GM19468 (cell line): ENCODE data around the gene RAB11B.
"Not testable (repeated sequence)": the region's sequence is repeated elsewhere in the genome, so short reads cannot be mapped to it uniquely, and the experiment has no call there.

Experiments used
- ATAC-seq: cut with Tn5 transposase; IDR thresholded peaks from one replicate; pipeline ENCODE4 v1.9.1; 2021; ENCODE audit warnings: mild to moderate bottlenecking, moderate library complexity, moderate number of reproducible peaks; ENCODE audit not compliant: unreplicated experiment; ENCODE audit errors: extremely low read depth

Gene RAB11B

DNA sequence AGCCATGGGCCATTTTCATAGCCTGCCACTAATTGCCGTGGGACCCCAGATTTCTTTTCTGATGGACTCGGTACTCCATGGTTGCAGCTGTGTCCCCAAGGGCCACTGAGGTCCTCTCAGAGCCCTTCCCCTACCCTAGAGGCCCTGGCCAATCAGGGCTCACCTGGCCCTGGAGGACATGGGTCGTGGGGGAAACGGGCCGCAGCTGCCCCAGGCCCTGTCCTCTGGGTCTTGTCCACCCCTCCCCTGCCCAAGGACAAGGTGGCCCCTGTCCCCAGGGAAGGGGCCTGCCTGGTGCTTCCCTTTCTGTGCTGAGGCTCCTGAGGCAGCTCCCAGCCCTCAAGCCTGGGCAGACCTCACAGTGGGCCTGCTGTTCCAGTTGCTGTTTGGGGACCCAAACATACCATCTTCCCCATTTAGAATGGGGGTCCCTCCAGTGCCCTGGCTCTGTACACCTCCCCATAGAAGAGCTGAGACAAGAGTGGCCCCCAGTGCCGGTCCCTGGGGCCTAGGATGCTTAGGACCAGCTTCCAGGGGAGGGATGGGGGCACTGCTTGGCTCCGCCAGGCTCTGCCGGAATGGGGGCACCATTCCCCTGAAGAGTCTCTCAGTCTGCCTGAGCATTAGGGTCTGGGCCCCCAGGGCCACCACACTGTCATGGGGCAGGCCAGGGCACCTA is 3.2 kb downstream of the RAB11B start:
- no peak for ATAC-seq

DNA sequence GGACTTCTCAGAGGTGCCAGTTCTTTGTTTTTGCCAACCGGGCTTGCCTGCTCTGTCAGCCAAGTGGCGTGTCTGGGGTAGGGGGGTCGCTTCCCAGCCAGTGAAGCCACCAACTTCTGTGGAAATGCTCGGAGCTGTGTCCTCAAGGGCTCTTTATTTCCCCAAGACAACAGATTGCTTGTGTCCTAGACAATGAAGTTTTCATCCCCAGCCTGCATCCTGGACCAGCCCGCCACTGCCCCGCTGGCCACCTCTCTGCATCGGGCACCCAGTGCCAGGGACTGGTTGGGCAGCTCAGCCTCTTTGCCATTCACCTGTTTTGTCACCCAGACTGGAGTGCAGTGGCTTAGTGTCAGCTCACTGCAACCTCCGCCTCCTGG is 3.7 kb downstream of the RAB11B start:
- no peak for ATAC-seq

DNA sequence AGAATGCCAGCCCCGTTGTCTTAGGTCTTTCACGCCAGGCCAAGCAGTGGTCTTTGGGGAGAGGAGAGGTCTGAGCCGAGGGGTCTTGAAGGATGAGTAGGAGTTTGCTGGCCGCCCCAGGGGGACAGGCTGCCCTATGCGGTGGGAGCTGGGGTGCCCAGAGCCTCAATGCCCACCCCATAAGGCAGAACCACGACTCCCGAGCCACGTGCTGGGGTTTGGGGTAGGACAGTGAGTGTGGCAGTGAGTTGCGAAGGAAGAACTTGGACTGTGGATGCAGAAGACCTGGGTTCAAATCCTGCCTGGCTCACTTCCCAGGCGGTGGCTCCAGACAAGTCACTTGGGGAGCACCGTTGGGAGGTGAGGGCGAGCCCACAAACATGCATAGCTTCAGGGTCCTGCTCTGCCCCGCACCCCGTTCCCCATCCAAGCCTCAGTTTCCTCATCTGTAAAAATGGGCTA is 5.5 kb downstream of the RAB11B start:
- no peak for ATAC-seq

DNA sequence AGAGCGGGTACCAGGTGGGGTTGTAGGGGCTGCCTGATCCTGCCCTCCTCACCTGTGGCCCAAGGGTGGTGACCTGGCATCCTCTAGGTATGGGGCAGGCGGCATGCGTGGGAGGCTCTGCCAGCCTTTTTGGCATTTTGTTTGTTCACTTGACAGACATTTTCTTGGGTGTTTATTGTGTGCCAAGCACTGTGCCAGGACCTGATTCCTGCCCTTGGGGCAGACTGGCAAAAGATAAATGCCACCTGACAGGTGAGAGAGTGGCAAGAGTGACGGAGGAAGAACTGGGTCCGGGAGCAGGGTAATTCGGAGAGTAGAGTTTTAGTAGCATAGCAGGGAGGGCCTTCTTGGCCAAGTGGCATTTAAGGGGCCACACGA is 6.0 kb downstream of the RAB11B start:
- no peak for ATAC-seq

DNA sequence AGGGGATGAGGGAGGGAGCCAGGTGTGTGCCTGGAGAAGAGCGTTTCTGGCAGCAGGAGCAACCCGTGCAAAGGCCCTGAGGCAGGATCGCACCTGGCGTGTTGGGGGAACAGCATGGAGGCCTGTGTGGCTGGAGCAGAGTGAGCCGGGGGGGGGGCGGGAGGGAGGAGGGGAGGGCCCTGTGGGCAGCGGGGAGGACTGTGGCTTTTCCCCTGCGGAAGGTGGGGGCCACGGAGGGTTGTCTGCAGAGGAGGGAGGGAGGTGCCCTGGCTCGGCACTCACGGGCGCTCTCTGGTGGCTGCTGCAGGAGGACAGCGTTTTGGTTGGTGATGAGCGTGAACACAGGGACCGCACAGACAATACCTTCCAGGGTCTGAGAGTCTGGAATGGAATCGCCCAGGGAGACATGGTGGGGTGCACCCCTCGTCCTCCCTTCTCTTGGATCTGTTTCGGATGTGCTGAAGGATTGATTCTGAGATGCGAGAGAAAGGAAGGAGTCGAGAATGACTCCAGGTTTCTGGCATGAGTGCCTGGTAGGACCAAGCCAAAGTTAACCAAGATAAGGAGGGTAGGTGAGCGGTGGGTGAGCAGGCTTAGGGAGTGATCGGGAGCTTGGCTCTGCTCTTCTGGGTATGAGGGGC is 6.5 kb downstream of the RAB11B start:
- ATAC-seq, result no peak

DNA sequence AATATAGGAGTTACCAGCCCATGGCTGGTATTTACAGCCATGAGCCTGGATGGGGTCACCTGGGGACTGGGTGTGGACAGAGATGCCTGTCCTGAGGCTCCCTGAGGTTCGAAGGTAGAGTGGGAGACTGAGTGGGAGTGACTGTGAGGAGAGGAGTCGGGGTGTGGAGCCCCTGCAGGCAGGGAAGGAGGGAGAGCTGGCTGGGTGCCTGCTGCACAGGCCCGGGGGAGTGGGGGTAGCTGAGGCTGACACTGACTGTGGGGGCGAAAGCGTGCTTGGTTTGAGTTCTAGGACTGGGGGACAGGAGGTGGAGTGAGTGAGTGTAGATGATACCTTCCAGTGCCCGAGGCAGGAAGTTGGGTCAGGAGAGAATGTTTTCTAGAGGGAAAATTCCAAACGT is 7.1 kb downstream of the RAB11B start:
- ATAC-seq, result no peak

DNA sequence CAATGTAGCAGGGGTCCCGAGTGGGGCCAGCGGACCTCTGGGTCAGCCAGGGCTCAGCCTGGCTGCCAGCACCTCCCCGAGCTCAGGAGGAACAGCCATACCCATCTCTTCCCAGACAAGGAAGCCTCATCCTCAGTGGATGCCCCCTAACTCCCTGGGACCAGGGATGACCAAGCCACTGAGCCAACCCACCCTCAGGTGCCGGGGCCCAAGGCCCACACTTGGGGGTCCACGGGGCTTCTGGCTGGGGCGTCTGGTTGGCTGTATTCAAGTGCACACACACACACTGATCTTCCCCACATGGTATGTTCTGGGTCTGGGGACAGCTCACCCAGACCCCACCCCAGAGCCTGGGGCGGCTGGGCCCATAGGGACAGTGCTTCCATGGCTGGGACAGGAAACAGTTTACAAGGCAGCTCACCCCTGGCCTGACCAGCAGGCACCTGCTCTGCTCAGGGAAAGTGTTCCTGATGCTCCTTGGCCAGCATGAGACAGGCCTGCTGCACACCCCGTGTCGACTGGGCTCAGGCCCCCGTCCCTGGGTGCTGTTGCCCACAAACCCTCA is 7.7 kb downstream of the RAB11B start:
- no peak for ATAC-seq

DNA sequence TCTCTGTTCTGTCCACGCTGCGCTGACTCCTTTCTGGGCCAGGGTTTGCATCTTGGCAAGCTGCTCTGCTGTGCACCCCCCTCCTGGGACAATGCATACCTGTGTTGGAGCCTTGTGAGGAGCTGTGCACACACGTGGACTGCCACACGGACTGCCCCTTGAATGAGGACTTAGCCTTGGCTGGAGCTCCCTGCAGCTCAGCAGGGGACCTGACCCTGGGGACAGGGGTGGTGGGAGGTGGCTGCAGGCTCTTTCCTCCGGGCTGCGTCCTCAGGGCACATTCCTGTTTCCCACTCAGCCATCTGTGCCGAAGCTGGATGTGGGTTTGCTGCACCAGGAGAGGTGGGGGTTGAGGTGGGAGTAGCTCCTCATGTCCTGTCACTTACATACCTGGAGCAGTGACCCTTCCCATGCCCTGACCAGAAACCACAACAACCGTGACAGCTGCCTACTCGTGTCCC is 8.2 kb downstream of the RAB11B start:
- ATAC-seq, result no peak

DNA sequence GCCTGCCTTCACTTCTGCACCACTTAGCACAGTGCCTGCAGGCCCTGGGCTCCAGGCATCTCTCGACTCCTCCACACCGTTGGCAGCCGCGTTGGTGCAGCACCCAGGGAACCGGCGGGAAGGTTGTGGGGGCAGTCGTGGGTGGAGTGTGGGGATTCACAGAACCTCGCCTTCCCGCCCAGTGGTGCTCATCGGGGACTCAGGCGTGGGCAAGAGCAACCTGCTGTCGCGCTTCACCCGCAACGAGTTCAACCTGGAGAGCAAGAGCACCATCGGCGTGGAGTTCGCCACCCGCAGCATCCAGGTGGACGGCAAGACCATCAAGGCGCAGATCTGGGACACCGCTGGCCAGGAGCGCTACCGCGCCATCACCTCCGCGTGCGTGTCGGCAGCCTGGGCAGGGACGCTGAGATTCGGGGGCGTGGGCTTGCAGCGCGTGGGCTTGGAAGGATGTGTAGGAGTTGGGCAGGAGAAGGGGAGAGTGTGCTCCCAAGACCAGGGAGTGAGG is 9.6 kb downstream of the RAB11B start:
- no peak for ATAC-seq

DNA sequence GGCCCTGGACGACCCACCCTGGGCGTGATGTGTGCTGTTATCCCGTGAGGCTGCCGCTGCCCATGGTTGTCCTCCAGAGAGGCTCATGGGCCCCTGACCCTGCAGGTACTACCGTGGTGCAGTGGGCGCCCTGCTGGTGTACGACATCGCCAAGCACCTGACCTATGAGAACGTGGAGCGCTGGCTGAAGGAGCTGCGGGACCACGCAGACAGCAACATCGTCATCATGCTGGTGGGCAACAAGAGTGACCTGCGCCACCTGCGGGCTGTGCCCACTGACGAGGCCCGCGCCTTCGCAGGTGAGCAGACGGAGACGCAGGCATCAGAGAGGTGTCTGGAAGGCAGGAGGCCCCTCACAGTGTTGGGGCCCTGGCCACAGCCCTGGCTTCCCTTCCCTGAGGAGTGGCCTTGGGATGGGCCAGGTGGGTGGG is 11.8 kb downstream of the RAB11B start:
- no peak for ATAC-seq

DNA sequence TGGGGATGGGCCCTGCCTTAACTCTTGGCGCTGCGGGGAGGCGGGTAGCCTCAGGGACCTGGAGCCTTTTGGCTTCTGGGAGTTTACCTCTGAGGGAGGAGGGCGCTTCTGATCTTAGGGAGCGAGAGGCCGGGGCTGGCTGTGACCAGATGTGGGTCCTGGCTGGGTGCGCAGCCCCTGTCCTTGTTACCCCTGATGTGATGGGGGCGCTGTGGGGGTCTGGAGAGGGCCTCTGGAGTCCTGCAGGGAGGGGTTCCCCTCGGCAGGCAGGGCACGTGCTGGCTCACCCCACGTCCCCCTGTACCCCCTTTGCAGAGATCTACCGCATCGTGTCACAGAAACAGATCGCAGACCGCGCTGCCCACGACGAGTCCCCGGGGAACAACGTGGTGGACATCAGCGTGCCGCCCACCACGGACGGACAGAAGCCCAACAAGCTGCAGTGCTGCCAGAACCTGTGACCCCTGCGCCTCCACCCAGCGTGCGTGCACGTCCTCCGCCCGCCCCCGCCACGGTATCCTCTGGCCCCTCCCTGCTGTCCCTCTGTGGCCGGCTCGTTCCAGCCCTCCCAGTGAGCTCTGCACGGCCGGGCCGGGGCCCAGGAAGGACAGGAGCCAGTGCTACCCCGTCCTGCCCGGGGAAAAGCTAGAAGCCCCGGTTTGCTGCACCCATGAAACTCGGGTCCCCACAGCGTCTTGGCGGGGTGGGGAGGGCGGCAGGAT is 13.1 kb downstream of the RAB11B start:
- ATAC-seq, result no peak

DNA sequence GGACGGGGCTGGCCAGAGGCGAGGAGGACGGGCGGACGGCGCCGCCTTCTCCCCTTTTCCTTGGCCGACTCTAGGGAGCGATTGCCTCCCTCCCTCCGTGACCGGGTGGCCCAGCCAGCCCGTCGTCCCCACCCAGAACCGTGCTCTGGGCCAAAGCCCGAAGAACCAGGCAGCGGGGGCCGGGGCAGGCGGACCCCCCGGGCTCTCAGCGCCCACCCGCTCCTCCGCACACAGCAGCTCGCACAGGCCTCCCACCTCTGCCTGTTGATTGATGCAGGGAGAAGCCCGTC is 13.6 kb downstream of the RAB11B start:
- no peak for ATAC-seq

DNA sequence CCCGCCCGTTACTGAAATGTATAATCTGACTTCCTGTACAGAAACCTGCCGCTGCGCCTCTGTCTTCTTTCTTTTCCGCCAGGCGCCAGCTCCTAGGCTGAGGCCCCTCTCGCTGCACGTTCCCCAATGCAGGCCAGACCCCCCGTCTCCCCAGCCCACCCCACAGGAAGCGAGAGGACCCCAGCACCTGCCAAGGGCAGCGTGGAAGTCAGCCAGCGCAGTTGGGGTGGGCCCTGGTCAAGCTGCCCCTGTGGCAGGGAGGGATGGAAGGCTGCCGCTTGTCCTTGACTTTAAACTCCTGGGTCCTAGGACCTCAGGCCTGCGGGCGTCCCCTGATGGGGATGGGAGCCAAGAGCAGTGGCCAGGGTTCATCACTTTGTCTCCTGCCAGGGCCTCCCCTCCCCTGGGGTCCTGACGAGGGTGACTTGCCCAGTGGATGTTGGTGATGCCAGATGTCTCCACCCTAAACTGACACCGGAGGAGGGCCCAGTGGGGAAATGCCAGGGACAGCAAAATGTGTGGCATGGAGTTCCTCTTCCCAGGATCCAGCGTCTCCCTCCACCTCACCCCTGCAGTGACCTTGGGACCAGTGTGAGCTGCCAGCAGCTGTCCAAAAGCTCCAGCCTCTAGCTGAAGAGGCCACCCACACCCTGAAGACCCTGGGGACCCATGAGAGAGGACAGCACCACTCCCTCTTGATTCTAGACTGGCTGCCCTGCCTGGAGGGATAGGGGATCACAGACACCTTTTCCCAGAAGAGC is 14.4 kb downstream of the RAB11B start:
- ATAC-seq, result no peak

DNA sequence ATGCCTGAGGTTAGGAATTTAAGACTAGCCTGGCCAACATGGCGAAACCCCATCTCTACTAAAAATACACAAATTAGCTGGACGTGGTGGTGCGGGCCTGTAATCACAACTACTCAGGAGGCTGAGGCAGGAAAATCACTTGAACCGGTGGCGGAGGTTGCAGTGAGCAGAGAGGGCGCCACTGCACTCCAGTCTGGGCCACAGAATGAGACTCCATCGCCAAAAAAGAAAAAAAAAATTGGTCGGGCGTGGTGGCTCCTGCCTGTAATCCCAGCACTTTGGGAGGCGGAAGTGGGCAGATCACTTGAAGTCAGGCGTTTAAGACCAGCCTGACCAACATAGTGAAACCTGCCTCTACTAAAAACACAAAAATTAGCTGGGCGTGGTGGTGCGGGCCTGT is 20.6 kb downstream of the RAB11B start:
- not testable (repeated sequence) for ATAC-seq

DNA sequence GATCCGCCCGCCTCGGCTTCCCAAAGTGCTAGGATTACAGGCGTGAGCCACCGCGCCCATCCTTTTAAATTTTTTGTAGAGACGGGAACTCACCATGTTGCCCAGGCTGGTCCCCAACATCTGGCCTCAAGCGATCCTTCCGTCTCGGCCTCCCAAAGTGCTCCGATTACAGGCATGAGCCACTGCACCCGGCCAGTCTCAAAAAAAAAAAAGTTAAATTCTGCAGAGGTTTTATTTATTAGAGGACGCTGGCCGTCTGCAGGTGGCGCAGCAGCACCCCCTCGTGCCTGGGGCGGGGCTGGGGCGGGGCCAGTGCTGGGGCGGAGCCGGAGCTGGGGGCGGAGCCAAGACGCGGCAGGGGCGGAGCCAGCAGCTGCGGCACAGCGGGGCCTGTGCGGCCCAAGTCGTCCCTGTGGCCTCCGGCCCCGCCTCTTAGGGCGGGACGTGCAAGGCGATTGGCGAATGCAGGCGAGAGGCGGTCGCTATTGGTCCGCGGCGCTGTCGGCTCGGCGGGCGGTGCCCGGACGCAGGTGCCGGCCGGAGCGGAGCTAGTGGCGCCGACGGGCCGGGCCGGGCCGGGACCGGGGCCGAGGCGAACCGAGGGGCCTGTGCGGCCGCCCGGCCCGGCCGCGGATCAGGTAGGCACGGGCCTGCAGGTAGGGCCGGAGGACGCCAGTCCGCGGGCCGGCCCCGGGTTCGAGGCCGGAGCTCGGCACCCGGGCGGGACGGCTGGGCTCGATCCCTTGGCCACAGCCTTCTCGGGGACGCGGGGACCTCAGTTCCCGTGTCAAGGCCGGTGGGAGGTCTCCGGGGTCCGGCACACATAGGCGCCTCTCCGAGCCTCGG is 22.8 kb downstream of the RAB11B start, which contains the start of gene MARCHF2:
MARCHF2 (plus strand) TSS at position 523 of the 846 bp plus-strand sequence. CDS start 8,536 bp downstream, outside the sequence.
- ATAC-seq, result peak; percentile 98

DNA sequence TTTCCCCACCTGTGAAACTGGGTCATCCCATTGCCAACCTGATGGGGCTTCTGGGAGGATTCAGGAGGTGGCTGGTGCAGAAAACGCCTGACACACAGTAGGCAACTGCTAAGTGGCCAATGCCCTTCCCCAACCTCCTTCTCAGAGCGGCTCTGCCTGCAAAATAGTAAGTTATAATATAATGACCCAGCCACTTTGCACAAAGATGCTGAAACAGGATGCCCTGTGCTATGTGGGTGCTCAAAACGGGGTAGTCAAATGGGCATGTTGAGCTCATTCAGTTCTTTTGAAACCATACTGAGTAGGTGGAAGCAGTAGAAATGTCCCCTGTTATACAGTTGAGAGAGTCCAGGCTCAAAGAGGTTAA is 23.5 kb downstream of the RAB11B start:
- ATAC-seq, result no peak

DNA sequence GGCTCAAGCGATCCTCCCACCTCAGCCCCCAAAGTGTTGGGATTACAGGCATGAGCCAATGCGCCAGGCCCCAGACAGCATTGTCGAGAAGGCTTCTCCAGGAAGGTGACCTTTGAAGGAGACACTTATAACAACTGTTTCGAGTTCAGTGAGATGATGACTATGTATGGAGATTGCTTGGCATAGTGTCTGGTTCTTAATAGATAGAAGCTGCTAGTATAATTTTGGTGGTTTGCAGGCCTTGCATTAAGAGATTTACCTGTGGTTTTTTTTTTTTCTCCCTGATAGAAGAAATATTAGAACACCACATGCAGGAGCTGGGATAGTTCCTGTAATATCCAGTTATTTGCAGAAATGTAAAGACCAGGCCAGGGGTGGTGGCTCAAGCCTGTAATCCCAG is 26.6 kb downstream of the RAB11B start:
- no peak for ATAC-seq

DNA sequence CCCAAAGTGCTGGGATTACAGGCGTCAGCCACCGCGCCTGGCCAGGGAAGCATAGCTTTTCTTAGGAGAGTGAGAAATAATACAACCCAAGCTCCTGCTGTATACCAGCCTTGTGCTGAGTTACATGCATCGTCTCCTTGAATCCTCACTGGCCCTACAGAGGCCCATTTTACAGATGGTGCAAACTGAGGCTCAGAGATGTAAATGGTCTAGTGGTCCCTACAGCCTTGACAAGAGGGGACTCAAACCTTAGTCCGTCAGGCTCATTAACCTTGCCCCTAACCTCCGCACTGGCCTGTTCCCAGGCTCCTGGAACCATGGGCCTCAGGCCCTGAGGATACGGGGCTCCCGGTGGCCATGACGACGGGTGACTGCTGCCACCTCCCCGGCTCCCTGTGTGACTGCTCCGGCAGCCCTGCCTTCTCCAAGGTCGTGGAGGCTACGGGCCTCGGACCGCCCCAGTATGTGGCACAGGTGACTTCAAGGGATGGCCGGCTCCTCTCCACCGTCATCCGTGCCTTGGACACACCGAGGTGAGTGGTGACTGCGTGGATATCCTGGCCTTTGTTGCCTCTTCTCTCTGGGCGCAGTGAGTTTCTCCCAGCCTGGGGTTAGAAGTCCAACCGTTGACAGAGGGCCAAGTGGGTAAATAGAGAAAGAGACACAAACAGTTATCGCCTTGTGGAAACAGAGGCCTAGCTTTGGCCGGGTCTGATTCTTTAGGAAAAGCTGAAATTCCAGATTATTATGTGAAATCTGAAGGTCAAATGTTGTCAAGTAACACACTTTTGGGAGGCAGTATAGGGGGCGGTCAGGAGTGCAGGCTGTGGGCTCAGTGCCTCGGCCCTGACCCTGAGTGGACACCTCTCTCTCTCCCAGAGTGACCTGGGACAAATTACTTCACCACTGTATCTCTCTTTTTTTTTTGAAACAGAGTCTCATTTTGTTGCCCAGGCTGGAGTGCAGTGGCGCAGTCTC is 31.6 kb downstream of the RAB11B start:
- no peak for ATAC-seq
